Measurements from ENCODE around the gene SLC8B1. TPM values are rescaled to one million over a fixed set of nuclear protein-coding genes. Genes with fewer than 3 reads are reported as not detected.

The SLC8B1 gene
- total and polyA plus RNA-seq, 2 donors (not counting 1 experiment from before 2014, with no cell fraction given), result 16.7 to 16.8 TPM

- Histone ChIP-seq H3K4me1 (ENCODE audit: control insufficient read depth, extremely low read depth, insufficient read depth, low read length) (no peaks in the 10 kb centered on the region), H3K36me3 (ENCODE audit: control insufficient read depth, insufficient read depth, low read length) (peaks cover 2% of the 10 kb centered on the region), H2AFZ (ENCODE audit: low read length) (no peak overlapping the region), H3K4me2 (ENCODE audit: extremely low read depth, insufficient read depth, low read length) (no peak overlapping the region), H3K4me3 (replicated peaks in 1 of 4; ENCODE audit: control extremely low read depth in 1 of 4, insufficient read depth in 1 of 4, low read depth in 3 of 4, low read length in 4 of 4) (no peak overlapping the region), H4K20me1 (ENCODE audit: control insufficient read depth, extremely low read depth, insufficient read depth, low read length) (no peaks in the 10 kb centered on the region), H3K27ac (ENCODE audit: insufficient read depth, low read length) (no peak overlapping the region), H3K9me3 (ENCODE audit: control insufficient read depth, insufficient read depth, low read depth, low read length) (no peaks in the 10 kb centered on the region), H3K79me2 (ENCODE audit: control insufficient read depth, insufficient read depth, low read length) (no peaks in the 10 kb centered on the region), H3K27me3 (ENCODE audit: control insufficient read depth, insufficient read depth, low read length) (no peaks in the 10 kb centered on the region), H3K9ac (ENCODE audit: insufficient read depth, low read length) (no peak overlapping the region)
- peak in 1 of 2 donors; percentile 14 for DNase-seq (ENCODE audit: low read depth in 2 of 2)
- TF ChIP-seq CTCF (conservative IDR thresholded peaks at IDR 0.05 in 1 of 2, IDR thresholded peaks at IDR 0.05 in 1 of 2; ENCODE audit: low read depth in 1 of 2, low read length in 2 of 2) (no peak), EZH2 (IDR thresholded peaks at IDR 0.05; ENCODE audit: low read length, missing control alignments) (no peak)
Measured at GRCh38 chr12:113366827-113367226, 31.9 kb upstream of the SLC8B1 start.

- Histone ChIP-seq H4K20me1 (ENCODE audit: control insufficient read depth, extremely low read depth, insufficient read depth, low read length) (no peaks in the 10 kb centered on the region), H3K27me3 (ENCODE audit: control insufficient read depth, insufficient read depth, low read length) (no peaks in the 10 kb centered on the region), H3K9ac (ENCODE audit: insufficient read depth, low read length) (no peak overlapping the region), H3K36me3 (ENCODE audit: control insufficient read depth, insufficient read depth, low read length) (peaks cover 2% of the 10 kb centered on the region), H3K79me2 (ENCODE audit: control insufficient read depth, insufficient read depth, low read length) (no peaks in the 10 kb centered on the region), H3K27ac (ENCODE audit: insufficient read depth, low read length) (no peak overlapping the region), H3K4me3 (replicated peaks in 1 of 4; ENCODE audit: control extremely low read depth in 1 of 4, insufficient read depth in 1 of 4, low read depth in 3 of 4, low read length in 4 of 4) (no peak overlapping the region), H3K4me2 (ENCODE audit: extremely low read depth, insufficient read depth, low read length) (no peak overlapping the region), H3K4me1 (ENCODE audit: control insufficient read depth, extremely low read depth, insufficient read depth, low read length) (no peaks in the 10 kb centered on the region), H3K9me3 (ENCODE audit: control insufficient read depth, insufficient read depth, low read depth, low read length) (no peaks in the 10 kb centered on the region), H2AFZ (ENCODE audit: low read length) (no peak overlapping the region)
- no peak for DNase-seq (ENCODE audit: low read depth in 2 of 2)
- TF ChIP-seq EZH2 (IDR thresholded peaks at IDR 0.05; ENCODE audit: low read length, missing control alignments), result no peak
- no peak for TF ChIP-seq CTCF (conservative IDR thresholded peaks at IDR 0.05 in 1 of 2, IDR thresholded peaks at IDR 0.05 in 1 of 2; ENCODE audit: low read depth in 1 of 2, low read length in 2 of 2)
Measured at GRCh38 chr12:113365639-113366395, 30.9 kb upstream of the SLC8B1 start.

GRCh38 chr12:113364698-113365097 lies 29.8 kb upstream of the SLC8B1 start:
- Histone ChIP-seq H3K36me3 (ENCODE audit: control insufficient read depth, insufficient read depth, low read length) (peaks cover 4% of the 10 kb centered on the region), H3K9ac (ENCODE audit: insufficient read depth, low read length) (no peak overlapping the region), H3K27me3 (ENCODE audit: control insufficient read depth, insufficient read depth, low read length) (no peaks in the 10 kb centered on the region), H3K79me2 (ENCODE audit: control insufficient read depth, insufficient read depth, low read length) (peaks cover 3% of the 10 kb centered on the region), H3K4me2 (ENCODE audit: extremely low read depth, insufficient read depth, low read length) (no peak overlapping the region), H3K4me1 (ENCODE audit: control insufficient read depth, extremely low read depth, insufficient read depth, low read length) (peaks cover 3% of the 10 kb centered on the region), H3K27ac (ENCODE audit: insufficient read depth, low read length) (no peak overlapping the region), H3K4me3 (replicated peaks in 1 of 4; ENCODE audit: control extremely low read depth in 1 of 4, insufficient read depth in 1 of 4, low read depth in 3 of 4, low read length in 4 of 4) (no peak overlapping the region), H3K9me3 (ENCODE audit: control insufficient read depth, insufficient read depth, low read depth, low read length) (no peaks in the 10 kb centered on the region), H4K20me1 (ENCODE audit: control insufficient read depth, extremely low read depth, insufficient read depth, low read length) (no peaks in the 10 kb centered on the region), H2AFZ (ENCODE audit: low read length) (no peak overlapping the region)
- TF ChIP-seq CTCF (conservative IDR thresholded peaks at IDR 0.05 in 1 of 2, IDR thresholded peaks at IDR 0.05 in 1 of 2; ENCODE audit: low read depth in 1 of 2, low read length in 2 of 2) (no peak), EZH2 (IDR thresholded peaks at IDR 0.05; ENCODE audit: low read length, missing control alignments) (no peak)
- no peak for DNase-seq (ENCODE audit: low read depth in 2 of 2)

Data from fibroblast of lung (primary cell).